Measurements from ENCODE around the gene ZDHHC21.

DNA sequence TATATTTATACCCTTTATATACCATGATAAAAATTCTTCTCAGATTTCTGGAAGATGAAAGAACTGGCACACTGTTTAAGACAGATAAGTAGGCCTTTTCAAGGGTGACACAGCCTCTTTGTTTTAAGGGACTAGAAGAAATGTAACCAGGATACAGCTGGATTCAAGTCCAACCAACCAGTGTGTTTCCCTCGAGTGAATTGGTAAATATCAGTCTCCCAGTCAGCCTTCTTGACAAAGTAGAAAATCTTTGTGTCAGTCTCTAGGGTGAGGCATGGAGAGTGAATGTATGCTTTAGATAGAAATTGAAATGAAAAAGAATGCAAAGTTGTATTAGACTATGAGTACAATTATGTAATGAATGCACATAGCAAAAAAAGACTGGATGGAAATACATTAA is 119.1 kb downstream of the ZDHHC21 start:
- TF ChIP-seq, protein P1, sequence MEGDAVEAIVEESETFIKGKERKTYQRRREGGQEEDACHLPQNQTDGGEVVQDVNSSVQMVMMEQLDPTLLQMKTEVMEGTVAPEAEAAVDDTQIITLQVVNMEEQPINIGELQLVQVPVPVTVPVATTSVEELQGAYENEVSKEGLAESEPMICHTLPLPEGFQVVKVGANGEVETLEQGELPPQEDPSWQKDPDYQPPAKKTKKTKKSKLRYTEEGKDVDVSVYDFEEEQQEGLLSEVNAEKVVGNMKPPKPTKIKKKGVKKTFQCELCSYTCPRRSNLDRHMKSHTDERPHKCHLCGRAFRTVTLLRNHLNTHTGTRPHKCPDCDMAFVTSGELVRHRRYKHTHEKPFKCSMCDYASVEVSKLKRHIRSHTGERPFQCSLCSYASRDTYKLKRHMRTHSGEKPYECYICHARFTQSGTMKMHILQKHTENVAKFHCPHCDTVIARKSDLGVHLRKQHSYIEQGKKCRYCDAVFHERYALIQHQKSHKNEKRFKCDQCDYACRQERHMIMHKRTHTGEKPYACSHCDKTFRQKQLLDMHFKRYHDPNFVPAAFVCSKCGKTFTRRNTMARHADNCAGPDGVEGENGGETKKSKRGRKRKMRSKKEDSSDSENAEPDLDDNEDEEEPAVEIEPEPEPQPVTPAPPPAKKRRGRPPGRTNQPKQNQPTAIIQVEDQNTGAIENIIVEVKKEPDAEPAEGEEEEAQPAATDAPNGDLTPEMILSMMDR (conservative IDR thresholded peaks at IDR 0.05; ENCODE audit: low read depth in 2 of 2), result no peak
- TF ChIP-seq CREB1 (CRISPR knock-in tag; IDR thresholded peaks at IDR 0.05; ENCODE audit: low read depth) (no peak), NANOG (IDR thresholded peaks at IDR 0.05; ENCODE audit: borderline replicate concordance) (no peak), EZH2phosphoT487 (IDR thresholded peaks at IDR 0.05; ENCODE audit: unreplicated experiment) (no peak), POLR2AphosphoS5 (IDR thresholded peaks at IDR 0.05; ENCODE audit: low read depth) (no peak), STAT1 (IDR thresholded peaks at IDR 0.05; ENCODE audit: unreplicated experiment) (no peak), EZH2 (IDR thresholded peaks at IDR 0.05; ENCODE audit: low read depth, unreplicated experiment) (no peak)
- TF ChIP-seq, protein P2, sequence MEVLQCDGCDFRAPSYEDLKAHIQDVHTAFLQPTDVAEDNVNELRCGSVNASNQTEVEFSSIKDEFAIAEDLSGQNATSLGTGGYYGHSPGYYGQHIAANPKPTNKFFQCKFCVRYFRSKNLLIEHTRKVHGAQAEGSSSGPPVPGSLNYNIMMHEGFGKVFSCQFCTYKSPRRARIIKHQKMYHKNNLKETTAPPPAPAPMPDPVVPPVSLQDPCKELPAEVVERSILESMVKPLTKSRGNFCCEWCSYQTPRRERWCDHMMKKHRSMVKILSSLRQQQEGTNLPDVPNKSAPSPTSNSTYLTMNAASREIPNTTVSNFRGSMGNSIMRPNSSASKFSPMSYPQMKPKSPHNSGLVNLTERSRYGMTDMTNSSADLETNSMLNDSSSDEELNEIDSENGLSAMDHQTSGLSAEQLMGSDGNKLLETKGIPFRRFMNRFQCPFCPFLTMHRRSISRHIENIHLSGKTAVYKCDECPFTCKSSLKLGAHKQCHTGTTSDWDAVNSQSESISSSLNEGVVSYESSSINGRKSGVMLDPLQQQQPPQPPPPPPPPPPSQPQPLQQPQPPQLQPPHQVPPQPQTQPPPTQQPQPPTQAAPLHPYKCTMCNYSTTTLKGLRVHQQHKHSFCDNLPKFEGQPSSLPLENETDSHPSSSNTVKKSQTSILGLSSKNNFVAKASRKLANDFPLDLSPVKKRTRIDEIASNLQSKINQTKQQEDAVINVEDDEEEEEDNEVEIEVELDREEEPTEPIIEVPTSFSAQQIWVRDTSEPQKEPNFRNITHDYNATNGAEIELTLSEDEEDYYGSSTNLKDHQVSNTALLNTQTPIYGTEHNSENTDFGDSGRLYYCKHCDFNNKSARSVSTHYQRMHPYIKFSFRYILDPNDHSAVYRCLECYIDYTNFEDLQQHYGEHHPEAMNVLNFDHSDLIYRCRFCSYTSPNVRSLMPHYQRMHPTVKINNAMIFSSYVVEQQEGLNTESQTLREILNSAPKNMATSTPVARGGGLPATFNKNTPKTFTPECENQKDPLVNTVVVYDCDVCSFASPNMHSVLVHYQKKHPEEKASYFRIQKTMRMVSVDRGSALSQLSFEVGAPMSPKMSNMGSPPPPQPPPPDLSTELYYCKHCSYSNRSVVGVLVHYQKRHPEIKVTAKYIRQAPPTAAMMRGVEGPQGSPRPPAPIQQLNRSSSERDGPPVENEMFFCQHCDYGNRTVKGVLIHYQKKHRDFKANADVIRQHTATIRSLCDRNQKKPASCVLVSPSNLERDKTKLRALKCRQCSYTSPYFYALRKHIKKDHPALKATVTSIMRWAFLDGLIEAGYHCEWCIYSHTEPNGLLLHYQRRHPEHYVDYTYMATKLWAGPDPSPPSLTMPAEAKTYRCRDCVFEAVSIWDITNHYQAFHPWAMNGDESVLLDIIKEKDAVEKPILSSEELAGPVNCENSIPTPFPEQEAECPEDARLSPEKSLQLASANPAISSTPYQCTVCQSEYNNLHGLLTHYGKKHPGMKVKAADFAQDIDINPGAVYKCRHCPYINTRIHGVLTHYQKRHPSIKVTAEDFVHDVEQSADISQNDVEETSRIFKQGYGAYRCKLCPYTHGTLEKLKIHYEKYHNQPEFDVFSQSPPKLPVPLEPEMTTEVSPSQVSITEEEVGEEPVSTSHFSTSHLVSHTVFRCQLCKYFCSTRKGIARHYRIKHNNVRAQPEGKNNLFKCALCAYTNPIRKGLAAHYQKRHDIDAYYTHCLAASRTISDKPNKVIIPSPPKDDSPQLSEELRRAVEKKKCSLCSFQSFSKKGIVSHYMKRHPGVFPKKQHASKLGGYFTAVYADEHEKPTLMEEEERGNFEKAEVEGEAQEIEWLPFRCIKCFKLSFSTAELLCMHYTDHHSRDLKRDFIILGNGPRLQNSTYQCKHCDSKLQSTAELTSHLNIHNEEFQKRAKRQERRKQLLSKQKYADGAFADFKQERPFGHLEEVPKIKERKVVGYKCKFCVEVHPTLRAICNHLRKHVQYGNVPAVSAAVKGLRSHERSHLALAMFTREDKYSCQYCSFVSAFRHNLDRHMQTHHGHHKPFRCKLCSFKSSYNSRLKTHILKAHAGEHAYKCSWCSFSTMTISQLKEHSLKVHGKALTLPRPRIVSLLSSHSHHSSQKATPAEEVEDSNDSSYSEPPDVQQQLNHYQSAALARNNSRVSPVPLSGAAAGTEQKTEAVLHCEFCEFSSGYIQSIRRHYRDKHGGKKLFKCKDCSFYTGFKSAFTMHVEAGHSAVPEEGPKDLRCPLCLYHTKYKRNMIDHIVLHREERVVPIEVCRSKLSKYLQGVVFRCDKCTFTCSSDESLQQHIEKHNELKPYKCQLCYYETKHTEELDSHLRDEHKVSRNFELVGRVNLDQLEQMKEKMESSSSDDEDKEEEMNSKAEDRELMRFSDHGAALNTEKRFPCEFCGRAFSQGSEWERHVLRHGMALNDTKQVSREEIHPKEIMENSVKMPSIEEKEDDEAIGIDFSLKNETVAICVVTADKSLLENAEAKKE (CRISPR knock-in tag; IDR thresholded peaks at IDR 0.05), result no peak
- TF ChIP-seq, protein P3, sequence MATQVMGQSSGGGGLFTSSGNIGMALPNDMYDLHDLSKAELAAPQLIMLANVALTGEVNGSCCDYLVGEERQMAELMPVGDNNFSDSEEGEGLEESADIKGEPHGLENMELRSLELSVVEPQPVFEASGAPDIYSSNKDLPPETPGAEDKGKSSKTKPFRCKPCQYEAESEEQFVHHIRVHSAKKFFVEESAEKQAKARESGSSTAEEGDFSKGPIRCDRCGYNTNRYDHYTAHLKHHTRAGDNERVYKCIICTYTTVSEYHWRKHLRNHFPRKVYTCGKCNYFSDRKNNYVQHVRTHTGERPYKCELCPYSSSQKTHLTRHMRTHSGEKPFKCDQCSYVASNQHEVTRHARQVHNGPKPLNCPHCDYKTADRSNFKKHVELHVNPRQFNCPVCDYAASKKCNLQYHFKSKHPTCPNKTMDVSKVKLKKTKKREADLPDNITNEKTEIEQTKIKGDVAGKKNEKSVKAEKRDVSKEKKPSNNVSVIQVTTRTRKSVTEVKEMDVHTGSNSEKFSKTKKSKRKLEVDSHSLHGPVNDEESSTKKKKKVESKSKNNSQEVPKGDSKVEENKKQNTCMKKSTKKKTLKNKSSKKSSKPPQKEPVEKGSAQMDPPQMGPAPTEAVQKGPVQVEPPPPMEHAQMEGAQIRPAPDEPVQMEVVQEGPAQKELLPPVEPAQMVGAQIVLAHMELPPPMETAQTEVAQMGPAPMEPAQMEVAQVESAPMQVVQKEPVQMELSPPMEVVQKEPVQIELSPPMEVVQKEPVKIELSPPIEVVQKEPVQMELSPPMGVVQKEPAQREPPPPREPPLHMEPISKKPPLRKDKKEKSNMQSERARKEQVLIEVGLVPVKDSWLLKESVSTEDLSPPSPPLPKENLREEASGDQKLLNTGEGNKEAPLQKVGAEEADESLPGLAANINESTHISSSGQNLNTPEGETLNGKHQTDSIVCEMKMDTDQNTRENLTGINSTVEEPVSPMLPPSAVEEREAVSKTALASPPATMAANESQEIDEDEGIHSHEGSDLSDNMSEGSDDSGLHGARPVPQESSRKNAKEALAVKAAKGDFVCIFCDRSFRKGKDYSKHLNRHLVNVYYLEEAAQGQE (IDR thresholded peaks at IDR 0.05; ENCODE audit: unreplicated experiment), result no peak
